ENCODE data around the gene DUOX1. TPM values are rescaled to one million over a fixed set of nuclear protein-coding genes. Genes with fewer than 3 reads are reported as not detected.

Gene DUOX1
- total RNA-seq, 3 donors from 2014 or later, result 0.43 to 1.7 (median 0.70) TPM

GRCh38 chr15:45199136-45199810 is 69.5 kb downstream of the DUOX1 start:
- peak; percentile 61 to 81 (median 65) for DNase-seq
- Histone ChIP-seq H3K36me3 (ENCODE audit: low read depth) (peaks cover 4% of the 10 kb centered on the region), H3K9me3 (no peaks in the 10 kb centered on the region), H3K4me3 (peak overlapping the region; percentile 36), H3K4me1 (ENCODE audit: low read depth) (no peaks in the 10 kb centered on the region)
- intact Hi-C loops (cut with DNase I, micrococcal nuclease), result no loop called here
- TF ChIP-seq CTCF (IDR thresholded peaks at IDR 0.05), result no peak
- peak; percentile 41 for ATAC-seq

GRCh38 chr15:45200001-45200798 is 70.4 kb downstream of the DUOX1 start:
- peak overlapping the region; percentile 15 for H3K4me3 ChIP-seq
- peaks cover 4% of the 10 kb centered on the region for H3K36me3 ChIP-seq (ENCODE audit: low read depth)
- no peaks in the 10 kb centered on the region for H3K9me3 ChIP-seq
- DNase-seq (peak; percentile 93 to 99 (median 96)), ATAC-seq (peak; percentile 81)
- intact Hi-C loops (cut with DNase I, micrococcal nuclease), result loop anchor here in 1 of 2 donors (10.0 kb wide), 1 partner anchor 205 kb away; a partner anchor contains a TSS
- H3K4me1 ChIP-seq (ENCODE audit: low read depth), result no peaks in the 10 kb centered on the region
- no peak for TF ChIP-seq CTCF (IDR thresholded peaks at IDR 0.05)

GRCh38 chr15:45200799-45201556 is 71.2 kb downstream of the DUOX1 start:
- DNase-seq (peak; percentile 86 to 91 (median 89)), ATAC-seq (peak; percentile 52)
- intact Hi-C loops (cut with DNase I, micrococcal nuclease), result loop anchor here in 1 of 2 donors (10.0 kb wide), 1 partner anchor 204 kb away; a partner anchor contains a TSS
- H3K9me3 ChIP-seq, result no peaks in the 10 kb centered on the region
- TF ChIP-seq CTCF (IDR thresholded peaks at IDR 0.05), result no peak
- H3K36me3 ChIP-seq (ENCODE audit: low read depth), result peaks cover 4% of the 10 kb centered on the region
- H3K4me1 ChIP-seq (ENCODE audit: low read depth), result no peaks in the 10 kb centered on the region
- H3K4me3 ChIP-seq, result peak overlapping the region; percentile 15

- intact Hi-C loops (cut with DNase I, micrococcal nuclease), result loop anchor here in 1 of 2 donors (10.0 kb wide), 1 partner anchor 203 kb away; a partner anchor contains a TSS
- Histone ChIP-seq H3K4me1 (ENCODE audit: low read depth) (no peaks in the 10 kb centered on the region), H3K36me3 (ENCODE audit: low read depth) (peaks cover 4% of the 10 kb centered on the region), H3K4me3 (no peak overlapping the region), H3K9me3 (no peaks in the 10 kb centered on the region)
- no peak for ATAC-seq
- no peak for DNase-seq
- no peak for TF ChIP-seq CTCF (IDR thresholded peaks at IDR 0.05)
These were observed 71.7 kb downstream of the DUOX1 start for GRCh38 chr15:45201557-45201859.

GRCh38 chr15:45201869-45202268 is 72.1 kb downstream of the DUOX1 start:
- H3K9me3 ChIP-seq, result no peaks in the 10 kb centered on the region
- ATAC-seq, result no peak
- intact Hi-C loops (cut with DNase I, micrococcal nuclease), result loop anchor here in 1 of 2 donors (10.0 kb wide), 1 partner anchor 203 kb away; a partner anchor contains a TSS
- DNase-seq, result no peak
- H3K4me3 ChIP-seq, result no peak overlapping the region
- H3K36me3 ChIP-seq (ENCODE audit: low read depth), result peaks cover 4% of the 10 kb centered on the region
- no peak for TF ChIP-seq CTCF (IDR thresholded peaks at IDR 0.05)
- H3K4me1 ChIP-seq (ENCODE audit: low read depth), result no peaks in the 10 kb centered on the region
